AG09319 (cell line): ENCODE results near the gene PLAAT2.
"Not testable (repeated sequence)": the region's sequence is repeated elsewhere in the genome, so short reads cannot be mapped to it uniquely, and the experiment has no call there.

Source experiments
- DNase-seq: peaks from one replicate; pipeline ENCODE4 v3.0.0-alpha.2; 2010; ENCODE audit warnings: low read depth; ENCODE audit errors: extremely low read depth
- TF ChIP-seq, protein P1 (sequence below): IDR thresholded peaks from 2 replicates; pipeline ENCODE4 v1.5.1; 2011; ENCODE audit warnings: low read depth, mild to moderate bottlenecking, inconsistent platforms, low read length, moderate library complexity

PLAAT2 gene

DNA sequence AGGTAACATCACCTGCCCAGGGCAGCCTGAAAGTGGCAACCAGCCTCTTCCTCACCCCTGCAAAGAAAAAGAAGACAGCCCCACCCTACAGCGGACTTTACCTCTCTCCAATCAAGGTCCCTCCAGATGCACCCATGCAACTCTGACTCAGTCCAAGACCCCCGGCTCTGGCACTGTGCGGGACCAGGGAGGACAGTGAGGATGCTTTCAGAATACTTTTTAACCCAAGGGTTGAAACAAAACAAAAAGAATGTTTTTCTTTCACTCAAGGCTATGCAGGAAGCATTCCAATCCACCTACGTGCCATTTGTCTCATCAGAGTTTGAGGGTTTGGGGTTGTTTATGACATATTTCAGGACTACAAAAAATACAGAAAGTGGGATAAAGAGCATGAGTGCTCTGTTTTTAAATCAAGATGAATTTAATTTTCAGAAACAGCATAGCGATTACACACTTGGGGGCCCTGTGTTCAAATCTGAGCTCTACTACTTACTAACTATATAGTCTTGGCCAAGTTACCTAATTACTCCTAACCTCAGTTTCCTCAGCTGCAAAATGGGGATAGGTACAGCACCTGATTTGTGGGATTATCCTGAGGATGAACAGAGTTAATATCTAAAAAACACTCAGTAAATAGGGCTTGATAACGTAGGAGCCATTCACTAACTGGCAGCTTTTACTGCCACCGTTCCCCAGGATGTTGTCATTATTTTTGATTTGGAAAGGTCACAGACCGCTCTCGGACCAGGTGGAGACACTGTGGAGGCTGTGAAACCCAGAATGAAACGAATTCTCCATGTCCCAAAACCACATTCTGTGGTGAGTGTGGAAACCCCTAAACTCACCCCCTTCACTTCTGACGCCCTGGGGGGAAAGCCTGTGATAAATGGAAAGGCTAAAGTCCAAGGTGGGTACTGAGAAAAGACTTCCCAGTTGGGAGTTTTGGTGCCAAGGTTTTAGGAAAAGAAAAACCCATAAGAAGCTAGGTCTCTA is 45.5 kb upstream of the PLAAT2 start:
- TF ChIP-seq, protein P1, sequence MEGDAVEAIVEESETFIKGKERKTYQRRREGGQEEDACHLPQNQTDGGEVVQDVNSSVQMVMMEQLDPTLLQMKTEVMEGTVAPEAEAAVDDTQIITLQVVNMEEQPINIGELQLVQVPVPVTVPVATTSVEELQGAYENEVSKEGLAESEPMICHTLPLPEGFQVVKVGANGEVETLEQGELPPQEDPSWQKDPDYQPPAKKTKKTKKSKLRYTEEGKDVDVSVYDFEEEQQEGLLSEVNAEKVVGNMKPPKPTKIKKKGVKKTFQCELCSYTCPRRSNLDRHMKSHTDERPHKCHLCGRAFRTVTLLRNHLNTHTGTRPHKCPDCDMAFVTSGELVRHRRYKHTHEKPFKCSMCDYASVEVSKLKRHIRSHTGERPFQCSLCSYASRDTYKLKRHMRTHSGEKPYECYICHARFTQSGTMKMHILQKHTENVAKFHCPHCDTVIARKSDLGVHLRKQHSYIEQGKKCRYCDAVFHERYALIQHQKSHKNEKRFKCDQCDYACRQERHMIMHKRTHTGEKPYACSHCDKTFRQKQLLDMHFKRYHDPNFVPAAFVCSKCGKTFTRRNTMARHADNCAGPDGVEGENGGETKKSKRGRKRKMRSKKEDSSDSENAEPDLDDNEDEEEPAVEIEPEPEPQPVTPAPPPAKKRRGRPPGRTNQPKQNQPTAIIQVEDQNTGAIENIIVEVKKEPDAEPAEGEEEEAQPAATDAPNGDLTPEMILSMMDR: no peak
- DNase-seq: no peak

DNA sequence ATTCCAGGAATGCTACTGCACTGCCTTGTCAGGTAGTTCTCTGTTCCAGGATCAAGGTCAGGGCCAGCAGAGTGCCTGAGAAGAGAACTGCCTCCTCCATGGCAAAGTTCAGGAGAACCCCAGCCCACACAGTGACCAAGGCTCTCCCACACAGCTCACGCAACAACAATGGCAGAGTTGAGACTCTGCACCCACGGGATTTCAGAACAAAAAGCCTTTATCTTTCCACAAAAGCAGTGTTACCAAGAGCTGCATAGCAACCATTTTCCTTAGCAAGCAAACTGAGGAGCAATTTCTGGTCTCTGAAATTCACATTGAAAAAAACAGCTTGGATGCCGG is 40.0 kb upstream of the PLAAT2 start:
- no peak for DNase-seq
- TF ChIP-seq, protein P1: no peak

DNA sequence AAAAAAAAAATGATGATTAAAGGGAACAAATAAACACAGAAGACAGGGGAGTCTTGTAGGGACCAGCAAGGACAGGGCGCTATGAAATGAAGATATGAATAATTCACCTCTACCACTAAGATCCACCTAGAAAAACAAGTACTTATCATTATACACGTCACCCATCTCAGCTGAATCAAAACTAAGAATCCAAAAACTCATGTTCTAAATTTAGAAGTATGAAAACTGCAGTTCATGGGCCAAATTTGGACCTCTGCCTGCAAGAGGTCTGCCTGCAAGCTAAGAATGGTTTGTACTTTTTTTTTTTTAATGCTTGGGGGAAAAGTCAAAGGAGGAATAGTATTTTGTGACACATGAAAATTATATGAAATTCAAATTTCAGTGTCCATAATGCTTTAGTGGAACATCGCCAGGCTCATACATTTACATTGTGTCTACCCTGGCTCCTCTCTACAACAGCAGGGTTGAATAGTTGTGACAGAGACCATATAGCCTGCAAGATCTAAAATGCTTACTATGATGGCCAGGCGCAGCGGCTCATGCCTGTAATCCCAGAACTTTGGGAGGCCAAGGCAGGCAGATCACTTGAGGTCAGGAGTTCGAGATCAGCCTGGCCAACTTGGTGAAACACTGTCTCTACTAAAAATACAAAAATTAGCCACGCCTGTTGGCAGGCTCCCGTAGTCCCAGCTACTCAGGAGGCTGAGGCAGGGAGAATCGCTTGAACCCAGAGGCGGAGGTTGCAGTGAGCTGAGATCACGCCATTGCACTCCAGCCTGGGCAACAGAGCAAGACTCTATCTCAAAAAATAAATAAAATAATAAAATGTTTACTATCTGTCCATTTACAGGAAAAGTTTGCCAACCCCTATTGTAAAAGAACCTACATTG is 39.4 kb upstream of the PLAAT2 start:
- not testable (repeated sequence) for DNase-seq

DNA sequence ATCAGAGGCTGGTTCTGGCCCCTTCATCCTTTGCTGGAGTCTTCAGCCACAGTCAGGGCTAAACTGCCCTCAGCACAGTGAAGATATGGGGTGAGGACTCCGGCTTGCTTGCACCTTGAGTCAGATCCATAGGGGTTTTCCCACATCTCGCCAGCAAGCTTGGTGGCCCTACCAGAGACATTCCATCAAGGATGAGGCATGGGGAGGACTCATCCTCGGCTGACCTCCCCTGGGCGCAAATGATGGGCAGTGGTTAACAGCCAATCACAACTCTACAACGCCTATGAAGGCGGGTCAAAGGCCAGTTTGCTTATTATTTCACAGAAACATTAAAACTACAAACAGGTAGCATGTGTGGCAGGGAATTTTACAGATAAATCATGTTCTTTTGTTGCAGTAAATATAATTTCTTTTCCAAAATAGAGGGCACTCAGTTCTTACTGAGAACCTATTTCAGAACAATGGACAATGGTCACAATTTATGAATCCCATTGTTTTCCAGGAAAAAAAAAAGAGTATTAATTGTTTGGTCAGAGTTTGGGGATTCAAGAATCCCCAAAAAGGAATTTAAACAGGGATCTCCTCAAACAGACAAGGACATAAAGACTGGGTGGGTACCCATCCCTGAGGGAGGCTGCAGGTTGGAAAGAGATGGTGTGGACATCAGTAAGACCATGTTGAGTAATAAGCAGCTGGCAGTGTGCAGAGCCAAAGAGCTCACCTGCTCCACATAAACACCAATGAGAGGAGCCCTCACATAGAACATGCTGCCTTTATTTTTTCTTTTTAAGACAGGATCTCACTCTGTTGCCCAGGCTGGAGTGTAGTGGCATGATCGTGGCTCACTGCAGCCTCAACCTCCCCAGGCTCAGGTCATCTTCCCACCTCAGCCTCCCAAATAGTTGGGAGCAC is 36.3 kb upstream of the PLAAT2 start:
- TF ChIP-seq, protein P1: no peak
- DNase-seq: peak; percentile 19

DNA sequence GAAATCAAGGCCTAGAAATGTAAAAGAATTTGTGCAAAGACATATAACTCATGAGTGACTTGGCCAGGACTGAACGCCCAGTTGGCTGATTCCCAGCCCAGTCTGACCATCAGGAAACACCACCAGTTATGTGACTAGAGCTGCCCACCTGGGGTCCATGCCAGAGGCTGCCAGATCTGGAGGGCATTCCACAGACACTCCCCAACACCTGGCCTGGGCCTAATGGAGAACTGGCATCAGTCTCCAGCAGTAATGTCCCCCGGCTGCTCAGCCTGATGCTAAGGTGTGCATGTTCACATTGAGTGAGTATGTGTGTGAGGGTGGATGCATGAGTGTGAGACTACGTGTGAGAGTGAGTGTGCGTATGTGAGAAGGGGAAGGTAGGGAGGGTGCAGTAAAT is 35.4 kb upstream of the PLAAT2 start:
- no peak for DNase-seq
- TF ChIP-seq, protein P1: no peak

DNA sequence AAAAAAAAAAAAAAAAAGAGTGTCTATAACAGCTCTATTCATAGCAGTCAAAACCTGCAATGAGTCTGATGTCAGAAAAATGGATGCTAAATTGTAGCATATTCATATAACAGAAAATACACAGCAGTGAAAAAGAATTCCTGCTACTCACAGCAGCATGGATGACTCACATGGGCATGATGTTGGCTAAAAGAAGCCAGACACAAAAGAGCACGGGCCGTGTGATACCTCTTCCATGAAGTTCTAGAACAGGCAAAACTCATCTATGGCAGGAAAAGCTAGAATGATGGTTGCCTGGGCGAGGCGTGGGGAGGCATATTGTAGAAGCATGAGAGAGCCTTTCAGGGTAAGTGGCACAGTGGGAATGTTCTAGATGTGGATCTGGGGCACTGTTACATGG is 32.1 kb upstream of the PLAAT2 start:
- TF ChIP-seq, protein P1: no peak

DNA sequence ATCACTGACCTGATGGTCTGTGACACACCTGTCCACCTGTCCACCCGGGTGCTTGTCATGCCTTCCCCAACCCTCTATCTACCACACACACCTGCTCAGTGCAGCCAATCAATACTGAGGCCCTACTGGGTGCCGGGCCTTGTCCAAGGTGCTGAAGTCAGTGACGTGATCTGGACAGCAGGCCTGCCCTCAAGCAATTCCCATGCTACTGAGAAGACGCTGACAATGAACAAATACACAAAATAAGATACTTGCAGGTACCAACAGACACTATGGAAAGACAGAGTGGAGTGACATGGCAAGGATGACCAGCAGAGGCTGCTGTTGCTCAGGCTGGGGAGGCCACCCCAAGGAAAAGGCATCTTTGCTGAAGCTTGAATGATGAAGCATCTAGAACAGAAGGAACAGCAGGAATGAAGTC is 29.8 kb upstream of the PLAAT2 start:
- no peak for DNase-seq
- TF ChIP-seq, protein P1: peak; percentile 52

More for the DNA sequence above, 32.1 kb upstream of the PLAAT2 start:
- DNase-seq: no peak
